Stimulated activated CD4-positive, alpha-beta T cell treated with anti-CD3 and anti-CD28 coated beads, Interleukin-15, amount 100 ng/mL, for 1 hour (primary cell): ENCODE measurements around the gene RPL19.
"Not testable (repeated sequence)": the region's sequence is repeated elsewhere in the genome, so short reads cannot be mapped to it uniquely, and the experiment has no call there.

Experiments used
- DNase-seq, 2 donors: peaks; one replicate each; pipeline ENCODE4 v3.0.0-alpha.2; 2020; ENCODE audit warnings: low read depth in 1 of 2, low spot score in 1 of 2

RPL19 gene

DNA sequence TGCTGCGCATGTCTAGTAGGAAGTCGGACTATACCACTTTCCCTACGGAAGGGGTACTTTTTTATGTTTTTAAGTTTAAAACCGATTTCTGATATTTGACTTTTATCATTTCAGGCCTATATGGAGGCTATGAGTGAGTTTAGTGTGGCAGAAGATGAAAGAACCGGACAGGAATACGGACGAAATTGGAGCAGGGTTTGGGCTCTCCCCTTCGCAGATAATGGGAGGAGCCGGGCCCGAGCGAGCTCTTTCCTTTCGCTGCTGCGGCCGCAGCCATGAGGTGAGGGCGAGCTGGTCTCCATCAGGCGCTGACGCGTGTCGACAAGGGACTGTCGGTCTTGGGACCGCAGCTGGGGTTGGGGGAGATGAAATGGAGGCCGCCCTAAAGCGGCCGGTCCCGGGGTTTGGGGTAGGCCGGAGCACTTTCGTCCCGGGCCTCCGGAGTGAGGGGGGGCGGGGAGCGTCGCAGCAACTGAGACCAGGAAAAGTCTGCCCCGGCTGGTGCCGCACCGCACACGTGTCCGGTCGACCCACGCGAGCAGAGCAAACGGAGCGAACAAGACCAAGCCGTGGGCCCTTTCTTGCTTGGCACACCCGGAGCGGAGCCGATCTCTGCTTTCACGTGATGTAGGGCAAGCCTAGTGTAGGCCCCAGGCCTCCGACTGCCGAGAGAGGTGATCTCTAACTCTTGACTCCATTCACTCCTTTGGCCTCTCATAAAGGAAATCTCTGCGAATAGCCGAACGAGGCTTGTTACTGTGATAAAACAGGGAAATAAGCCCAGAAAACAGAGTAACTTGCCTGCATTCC is at the start of gene RPL19:
Gene RPL19 (plus strand): TSS at position 214 of the 810 bp plus-strand sequence. CDS start 62 bp downstream, at position 276.
- peak; percentile 63 to 64 for DNase-seq

DNA sequence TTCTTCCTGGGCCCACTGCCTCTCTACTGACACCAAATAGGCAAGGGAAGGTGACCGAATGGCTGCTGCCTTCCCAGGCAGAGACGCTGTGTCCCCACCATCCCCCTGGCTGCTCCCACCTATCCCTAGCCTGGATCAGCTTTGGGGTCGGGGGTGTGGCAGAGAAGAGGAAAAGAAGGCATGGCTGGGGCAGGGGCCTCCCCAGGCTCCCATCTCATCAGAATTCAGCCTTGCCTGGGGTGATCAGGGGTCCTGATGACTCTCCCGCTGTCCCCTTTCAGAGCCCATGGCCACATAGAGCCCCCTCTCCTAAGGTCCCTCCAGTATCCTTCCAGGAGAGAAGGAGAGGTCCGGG is 49.3 kb upstream of the RPL19 start:
- DNase-seq: no peak

DNA sequence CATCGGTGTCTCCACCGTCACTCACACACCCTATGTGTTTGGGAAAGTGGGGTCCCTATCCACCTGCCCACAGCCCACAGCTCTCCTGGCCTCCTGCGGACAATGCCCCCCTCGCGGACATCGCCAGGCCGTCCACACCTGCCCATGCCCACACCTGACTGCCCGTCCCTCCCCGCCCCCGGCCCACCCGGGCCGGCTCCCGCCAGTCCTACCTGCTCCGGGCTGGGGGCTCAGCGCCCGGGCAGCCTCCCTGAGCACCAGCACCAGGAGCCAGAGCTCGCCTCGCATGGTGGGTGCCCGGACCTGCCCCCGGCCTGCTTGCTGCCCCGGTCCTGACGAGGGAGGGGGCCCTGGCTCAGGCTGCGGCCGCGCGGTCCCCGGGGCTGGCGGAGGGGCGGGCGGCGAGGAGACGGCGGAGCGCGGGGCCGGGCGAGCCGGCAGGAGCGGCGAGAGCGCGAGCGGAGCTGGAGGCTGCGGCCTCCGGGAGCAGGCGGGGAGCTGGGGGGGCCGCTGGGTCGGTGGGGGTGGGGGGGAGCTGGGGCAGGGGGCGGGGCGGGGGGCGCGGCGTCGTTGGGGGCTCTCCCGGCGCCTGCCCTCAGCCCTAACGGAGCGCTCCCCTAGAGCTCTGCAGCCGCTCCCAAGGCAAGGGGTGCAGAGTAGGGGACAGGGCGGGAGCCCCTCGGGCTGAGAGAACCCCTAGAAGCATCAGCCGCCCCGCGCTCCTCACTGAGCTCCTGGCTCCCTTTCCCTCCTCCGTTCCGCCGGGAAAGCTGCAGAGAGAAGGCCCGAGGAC is 48.7 kb upstream of the RPL19 start, which contains the start of gene PLXDC1:
Gene PLXDC1 (minus strand): TSS at position 488 of the 793 bp plus-strand sequence. CDS start 200 bp downstream, at position 288.
- DNase-seq: peak in 1 of 2 donors; percentile 12

DNA sequence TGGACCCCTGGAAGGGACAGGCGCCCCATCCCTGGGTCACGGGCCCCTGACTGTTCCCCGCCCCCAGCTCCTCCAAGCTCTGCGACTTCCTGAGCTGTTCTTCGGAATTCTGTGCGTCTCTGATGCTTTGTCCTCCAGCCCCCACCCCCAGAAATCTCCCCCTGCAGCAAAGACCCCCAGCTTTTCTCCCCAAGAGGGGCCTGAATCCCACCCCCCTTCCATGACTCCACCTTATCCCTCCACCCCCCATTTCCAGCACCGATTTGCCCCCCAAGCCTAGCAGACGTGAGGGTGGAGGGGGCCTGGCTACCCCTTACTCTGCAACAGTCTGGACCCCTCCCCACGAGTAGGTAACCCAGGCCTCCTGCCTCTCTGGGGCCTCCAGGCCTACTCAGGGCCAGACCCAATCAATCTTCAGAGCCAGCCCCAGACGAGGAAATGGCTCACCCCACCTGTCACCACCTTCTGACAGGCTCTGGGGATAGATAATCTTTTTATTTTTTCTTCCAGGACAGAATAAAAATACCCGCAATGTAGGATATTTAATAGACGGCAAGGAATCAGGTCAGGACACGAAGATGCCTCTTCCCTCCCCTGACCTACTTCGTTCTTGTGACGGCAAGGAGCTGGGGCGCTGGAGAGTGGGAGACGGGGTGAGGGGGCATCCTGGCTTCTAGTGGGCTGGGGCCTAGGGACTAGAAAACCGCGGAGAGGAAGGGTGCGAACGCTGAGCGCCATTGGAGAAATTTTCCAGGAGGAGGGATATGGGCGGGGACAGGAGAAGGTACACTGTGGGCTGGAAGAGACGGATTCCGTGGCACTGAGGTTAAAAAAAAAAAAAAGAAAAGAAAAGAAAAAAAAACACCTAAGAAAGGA is 47.9 kb upstream of the RPL19 start:
- DNase-seq: no peak

DNA sequence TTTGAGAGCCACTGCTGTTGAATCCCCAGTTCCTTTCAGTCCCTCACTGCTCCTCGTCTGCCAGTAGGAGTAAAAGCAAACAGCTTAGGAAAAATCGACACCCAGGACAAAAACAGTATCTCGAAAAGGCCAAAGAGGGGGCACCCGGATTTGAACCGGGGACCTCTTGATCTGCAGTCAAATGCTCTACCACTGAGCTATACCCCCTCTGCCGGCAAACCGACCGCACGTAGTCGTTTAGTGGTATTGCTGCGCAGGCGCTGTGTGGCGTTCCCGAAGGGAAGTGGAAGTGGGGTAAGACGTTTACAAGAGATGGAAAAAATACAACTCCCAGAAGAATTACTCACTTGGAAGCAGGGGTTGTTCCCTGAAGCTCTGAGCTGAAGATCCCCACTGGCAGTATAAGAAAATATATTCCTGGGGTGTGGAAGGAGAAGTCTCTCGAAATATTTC is 46.5 kb upstream of the RPL19 start:
- DNase-seq: peak; percentile 90 to 92

GRCh38 chr17:39155654-39156053 is 44.4 kb upstream of the RPL19 start:
- DNase-seq: no peak

GRCh38 chr17:39156491-39156890 is 43.6 kb upstream of the RPL19 start:
- DNase-seq: no peak

- no peak for DNase-seq
These were observed 41.5 kb upstream of the RPL19 start for GRCh38 chr17:39158623-39159022.

DNA sequence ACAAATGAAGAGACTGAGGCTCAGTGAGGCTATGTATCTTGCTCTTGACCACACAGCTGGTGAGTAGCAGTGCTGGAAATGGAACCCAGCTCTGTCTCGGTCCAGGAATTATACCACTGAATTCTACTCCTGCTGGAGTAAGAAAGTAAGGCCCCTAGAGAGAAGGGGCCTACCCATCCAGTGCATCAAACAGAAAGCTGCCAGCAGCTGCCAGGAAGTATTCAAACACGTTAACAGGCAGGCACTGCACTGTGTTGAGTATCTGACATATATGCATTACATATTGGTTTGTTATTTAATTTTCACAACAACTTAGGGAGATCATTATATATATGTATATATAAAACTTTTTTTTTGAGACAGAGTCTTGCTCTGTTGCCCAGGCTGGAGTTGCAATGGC is 38.1 kb upstream of the RPL19 start:
- no peak for DNase-seq

DNA sequence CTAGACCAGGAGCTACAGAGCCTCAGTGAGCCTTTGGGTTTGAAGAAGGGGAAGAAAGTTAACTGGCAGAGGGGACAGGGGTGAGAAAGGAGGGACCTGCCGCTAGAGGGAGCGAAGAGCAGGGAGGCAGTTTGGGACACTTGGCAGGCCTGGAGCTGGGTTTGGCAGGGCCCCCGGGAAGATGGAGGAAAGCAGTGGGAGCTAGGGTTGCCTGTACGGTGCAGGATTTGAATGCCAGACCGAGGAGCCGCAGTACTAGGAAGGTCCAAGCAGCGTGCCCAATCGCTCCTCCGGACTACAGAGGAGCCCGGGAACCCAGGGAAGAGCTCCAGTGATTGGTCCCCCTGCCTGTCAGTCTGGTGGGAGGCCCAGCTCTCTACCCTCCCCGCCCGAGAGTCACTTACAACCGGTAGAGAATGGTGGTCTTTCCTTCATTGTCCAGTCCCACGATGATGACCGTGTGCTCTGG is 35.4 kb upstream of the RPL19 start:
- DNase-seq: peak; percentile 39 to 51

GRCh38 chr17:39165178-39165840 is 34.8 kb upstream of the RPL19 start:
- no peak for DNase-seq

DNA sequence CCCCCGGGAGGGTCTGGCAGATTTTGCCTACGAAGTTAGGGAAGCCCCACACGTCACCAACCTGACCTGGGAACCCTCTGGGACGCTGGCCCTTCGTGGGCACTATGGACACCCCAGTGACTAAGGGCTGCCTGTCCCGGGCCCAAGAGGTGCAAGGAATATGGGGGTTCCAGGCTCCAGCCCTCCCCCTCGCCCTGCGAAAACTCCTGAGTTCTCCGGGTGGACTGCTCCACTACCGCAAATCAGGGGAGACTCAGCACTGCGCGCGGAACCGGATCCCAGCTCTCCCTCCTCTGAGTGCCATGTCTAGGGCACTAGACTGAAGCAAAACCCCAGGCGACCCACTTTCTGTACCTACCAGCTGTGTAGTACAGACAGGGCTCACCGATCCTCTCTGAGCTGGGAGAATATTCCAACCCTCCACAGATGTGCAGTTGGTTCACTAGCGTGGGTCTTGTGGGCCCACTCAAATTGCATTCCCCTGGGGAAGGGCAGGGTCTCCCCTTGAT is 34.2 kb upstream of the RPL19 start, which contains the start of gene ARL5C:
Gene ARL5C (minus strand): TSS at position 321 of the 509 bp plus-strand sequence. CDS start 401 bp downstream, outside the sequence.
- no peak for DNase-seq

- no peak for DNase-seq
These were observed 33.4 kb upstream of the RPL19 start for GRCh38 chr17:39166437-39167335.

GRCh38 chr17:39167476-39167875 is 32.6 kb upstream of the RPL19 start:
- DNase-seq: no peak

GRCh38 chr17:39168503-39168902 is 31.6 kb upstream of the RPL19 start:
- DNase-seq: not testable (repeated sequence)

GRCh38 chr17:39169101-39169500 is 31.0 kb upstream of the RPL19 start:
- no peak for DNase-seq

DNA sequence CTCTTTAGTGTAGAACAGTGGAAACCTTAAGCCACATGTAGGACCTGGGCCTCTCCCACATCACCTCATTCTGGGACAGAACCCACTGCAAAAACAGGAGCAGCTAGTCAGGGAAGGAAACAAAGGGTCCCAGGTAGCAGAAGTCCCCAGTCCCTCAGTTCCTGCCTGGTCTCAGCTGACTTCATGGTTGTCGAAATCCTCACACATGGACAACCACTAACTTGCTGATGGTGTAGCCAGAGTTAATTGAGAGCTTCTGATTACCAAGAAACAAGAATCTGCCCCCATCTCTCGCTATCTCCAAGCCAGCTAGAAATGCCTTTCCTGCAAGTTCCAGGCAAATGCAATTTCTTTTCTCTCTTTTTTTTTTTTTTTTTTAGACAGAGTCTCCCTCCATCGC is 30.6 kb upstream of the RPL19 start:
- DNase-seq: no peak

GRCh38 chr17:39170109-39170508 is 30.0 kb upstream of the RPL19 start:
- no peak for DNase-seq

GRCh38 chr17:39170558-39170957 is 29.5 kb upstream of the RPL19 start:
- no peak for DNase-seq
